NB4 (cell line): ENCODE data around the gene GNAT1.
A peak's percentile ranks its signal among the peaks of the same experiment; 100 is the strongest.

Source experiments
- DNase-seq: peaks from one replicate; pipeline ENCODE4 v3.0.0; 2010; ENCODE audit warnings: low read depth
- H3K4me3 ChIP-seq: one replicate; pipeline ENCODE4 v1.5.1; 2011; ENCODE audit warnings: mild to moderate bottlenecking, low read depth, low read length, moderate library complexity
- CTCF ChIP-seq: IDR thresholded peaks from one replicate; pipeline ENCODE4 v1.5.1; 2012; ENCODE audit warnings: low read depth, low read length
- MAX ChIP-seq: IDR thresholded peaks from 2 replicates; pipeline ENCODE4 v1.6.1; 2011; ENCODE audit warnings: low read depth, low read length
- MYC ChIP-seq: IDR thresholded peaks from 2 replicates; pipeline ENCODE4 v1.6.1; 2011; ENCODE audit warnings: low read depth, low read length
- POLR2A ChIP-seq: IDR thresholded peaks from 2 replicates; pipeline ENCODE4 v1.6.1; 2011; ENCODE audit warnings: mild to moderate bottlenecking; ENCODE audit not compliant: insufficient read length; ENCODE audit errors: extremely low read depth

Gene GNAT1

GRCh38 chr3:50168388-50168787 is 23.0 kb upstream of the GNAT1 start:
- TF ChIP-seq POLR2A: no peak
- TF ChIP-seq MYC: no peak
- TF ChIP-seq CTCF: no peak
- no peak for TF ChIP-seq MAX
- no peak for DNase-seq
- H3K4me3 ChIP-seq: no peak overlapping the region

- H3K4me3 ChIP-seq: no peak overlapping the region
- no peak for DNase-seq
- TF ChIP-seq MAX (no peak), CTCF (no peak), MYC (no peak), POLR2A (no peak)
Observed at GRCh38 chr3:50168791-50169190, 22.6 kb upstream of the GNAT1 start.

- H3K4me3 ChIP-seq: no peak overlapping the region
- TF ChIP-seq POLR2A: no peak
- no peak for TF ChIP-seq MAX
- no peak for TF ChIP-seq CTCF
- TF ChIP-seq MYC: no peak
- DNase-seq: no peak
Observed at GRCh38 chr3:50169232-50169832, 22.1 kb upstream of the GNAT1 start.

GRCh38 chr3:50169858-50170257 is 21.6 kb upstream of the GNAT1 start:
- DNase-seq: no peak
- TF ChIP-seq MAX: no peak
- no peak for TF ChIP-seq MYC
- TF ChIP-seq POLR2A: no peak
- TF ChIP-seq CTCF: no peak
- no peak overlapping the region for H3K4me3 ChIP-seq

- TF ChIP-seq MYC: no peak
- TF ChIP-seq POLR2A: no peak
- no peak for TF ChIP-seq MAX
- TF ChIP-seq CTCF: no peak
- H3K4me3 ChIP-seq: no peak overlapping the region
- DNase-seq: peak; percentile 62
Observed at GRCh38 chr3:50170689-50171088, 20.7 kb upstream of the GNAT1 start.
